Activated CD4-positive, alpha-beta memory T cell treated with anti-CD3 and anti-CD28 coated beads for 36 hours (primary cell): ENCODE measurements around the gene NEK2. TPM values are rescaled to one million over a fixed set of nuclear protein-coding genes. Genes with fewer than 3 reads are reported as not detected.
A peak's percentile ranks its signal among the peaks of the same experiment; 100 is the strongest.
"Not testable (repeated sequence)": the region's sequence is repeated elsewhere in the genome, so short reads cannot be mapped to it uniquely, and the experiment has no call there.

Experiments
- CTCF ChIA-PET: fragments of 350-600 bp; sonication (Branson Sonifier 250); formaldehyde crosslinking; loops from one replicate; lab custom pipeline; 2021; ENCODE audit warnings: antibody characterized with exemption, inconsistent platforms; lab: Charles Lee
- POLR2A ChIA-PET: fragments of 350-600 bp; sonication (Branson Sonifier 250); formaldehyde crosslinking; loops from one replicate; lab custom pipeline; 2021; ENCODE audit warnings: antibody characterized with exemption; lab: Charles Lee
- DNase-seq: peaks from one replicate; pipeline ENCODE4 v3.0.0-alpha.2; 2020
- H3K27ac Mint-ChIP-seq: one replicate; pipeline ENCODE4 v1.8.0; 2021; ENCODE audit warnings: mixed read lengths
- H3K27me3 Mint-ChIP-seq: one replicate; pipeline ENCODE4 v1.8.0; 2021; ENCODE audit warnings: mixed read lengths
- H3K36me3 Mint-ChIP-seq: one replicate; pipeline ENCODE4 v1.8.0; 2021; ENCODE audit warnings: mixed read lengths
- H3K4me1 Mint-ChIP-seq: one replicate; pipeline ENCODE4 v1.8.0; 2021; ENCODE audit warnings: low read depth, mixed read lengths
- H3K4me3 Mint-ChIP-seq: one replicate; pipeline ENCODE4 v1.8.0; 2021; ENCODE audit warnings: mild to moderate bottlenecking, mixed read lengths
- H3K9me3 Mint-ChIP-seq: one replicate; pipeline ENCODE4 v1.8.0; 2021; ENCODE audit warnings: mixed read lengths
- intact Hi-C: fragments of 100-400 bp; cut with micrococcal nuclease; formaldehyde crosslinking; loops from one replicate; pipeline ENCODE4 v1.15.1; 2023
- total RNA-seq, 2 experiments: library from RNA; stranded (reverse); gene quantifications; one replicate each; pipeline ENCODE4 v1.2.3, GENCODE V29; 2021

Gene NEK2
- total RNA-seq, 2 experiments from 2014 or later, result 42.4 to 45.9 TPM

DNA sequence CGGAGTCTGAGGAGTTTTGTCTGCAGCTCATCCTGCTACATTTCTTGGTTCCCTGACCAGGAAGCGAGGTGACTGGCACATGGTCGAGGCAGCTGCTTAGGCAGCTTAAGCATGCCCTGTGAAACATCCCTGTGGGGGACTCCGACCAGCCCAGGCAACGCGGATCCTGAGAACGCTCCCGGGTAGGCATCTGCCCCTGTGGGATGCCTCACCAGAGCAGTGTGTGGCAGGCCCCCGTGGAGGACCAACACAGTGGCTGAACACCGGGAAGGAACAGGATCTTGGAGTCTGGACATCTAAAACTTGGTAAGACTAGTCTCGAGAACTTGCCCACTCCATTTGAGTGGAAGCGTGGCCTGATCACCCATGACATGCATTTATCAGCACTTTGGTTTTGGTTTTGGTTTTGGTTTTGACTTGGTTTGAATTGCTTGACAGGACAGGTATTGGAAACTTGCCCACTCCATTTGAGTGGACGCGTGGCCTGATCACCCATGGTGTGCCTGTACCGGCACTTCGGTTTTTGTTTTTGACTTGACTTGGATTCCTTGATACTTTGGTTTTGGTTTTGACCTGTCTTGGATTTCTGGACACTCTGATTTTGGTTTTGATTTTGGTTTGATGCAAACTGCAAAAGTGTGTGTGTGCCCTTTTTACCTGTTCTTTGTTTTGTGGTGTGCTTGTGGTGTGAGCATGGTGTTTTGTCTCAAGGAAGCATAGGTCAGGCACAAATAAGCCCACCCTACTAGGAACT, 12.2 kb upstream of the NEK2 start:
- no peak overlapping the region for H3K27ac Mint-ChIP-seq
- H3K36me3 Mint-ChIP-seq, result no peaks in the 10 kb centered on the region
- ChIA-PET POLR2A (no interaction called here), CTCF (interaction anchor here (3.5 kb wide), 1 partner anchor 11 kb away, joined by 24 read pairs; no protein-coding TSS in a partner anchor)
- H3K27me3 Mint-ChIP-seq, result no peaks in the 10 kb centered on the region
- no peak overlapping the region for H3K4me3 Mint-ChIP-seq
- intact Hi-C loops, result loop anchor here (10.0 kb wide), 1 partner anchor 677 kb away; no protein-coding TSS in a partner anchor
- DNase-seq, result no peak
- no peaks in the 10 kb centered on the region for H3K9me3 Mint-ChIP-seq
- H3K4me1 Mint-ChIP-seq, result peaks cover 11% of the 10 kb centered on the region

DNA sequence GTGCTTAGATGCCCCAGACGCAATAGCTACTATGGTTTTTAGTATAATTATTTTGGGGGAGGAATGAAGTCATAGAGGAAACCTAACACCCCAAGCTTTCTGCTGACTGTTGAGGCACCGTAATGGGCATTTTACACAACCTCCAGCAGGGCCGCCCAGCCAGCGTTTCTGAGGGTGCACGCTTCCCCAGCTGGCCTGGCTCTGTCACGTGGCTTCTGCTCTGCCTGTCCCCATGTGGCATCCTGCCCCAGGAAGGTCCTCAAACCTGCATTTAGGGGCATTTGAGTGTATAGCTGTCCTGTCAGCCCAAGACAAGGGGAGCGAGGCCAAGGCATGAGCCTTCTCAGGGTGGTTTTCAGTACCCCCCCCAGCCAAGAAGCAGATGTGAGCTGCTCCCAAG, 10.4 kb upstream of the NEK2 start:
- Mint-ChIP-seq H3K9me3 (no peaks in the 10 kb centered on the region), H3K27me3 (no peaks in the 10 kb centered on the region), H3K36me3 (no peaks in the 10 kb centered on the region), H3K27ac (no peak overlapping the region), H3K4me1 (peaks cover 16% of the 10 kb centered on the region), H3K4me3 (no peak overlapping the region)
- ChIA-PET CTCF (interaction anchor here (2.4 to 11.8 kb wide), 3 partner anchors 13 to 770 kb away, joined by 9 to 166 read pairs (median 24); partner anchors contain the start of genes DTL and INTS7), POLR2A (no interaction called here)
- intact Hi-C loops, result loop anchor here (10.0 kb wide), 1 partner anchor 679 kb away; no protein-coding TSS in a partner anchor
- DNase-seq, result no peak

DNA sequence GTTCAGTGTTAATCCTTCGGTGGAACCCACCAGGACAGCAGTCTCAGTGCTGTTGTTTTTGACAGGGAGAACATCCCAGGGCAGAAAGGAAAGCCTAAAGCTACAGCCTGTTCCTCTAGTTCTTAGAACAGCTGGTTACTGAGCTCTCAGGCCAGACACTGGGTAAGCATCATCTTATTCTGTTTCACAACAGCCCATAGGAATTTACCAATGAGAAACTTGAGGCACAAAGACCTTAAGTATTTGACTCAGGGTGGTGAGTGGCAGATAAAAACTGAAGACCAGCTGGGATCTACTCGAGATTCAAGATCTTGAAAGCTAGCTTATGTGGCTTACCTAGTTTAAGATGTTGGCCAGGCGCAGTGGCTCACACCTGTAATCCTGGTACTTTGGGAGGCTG, 9.4 kb upstream of the NEK2 start:
- CTCF ChIA-PET, result interaction anchor here (2.4 to 11.8 kb wide), 3 partner anchors 14 to 771 kb away, joined by 9 to 166 read pairs (median 24); partner anchors contain the start of genes DTL and INTS7
- Mint-ChIP-seq H3K4me3 (no peak overlapping the region), H3K27me3 (no peaks in the 10 kb centered on the region), H3K27ac (no peak overlapping the region), H3K4me1 (peaks cover 19% of the 10 kb centered on the region), H3K9me3 (no peaks in the 10 kb centered on the region), H3K36me3 (no peaks in the 10 kb centered on the region)
- POLR2A ChIA-PET, result no interaction called here
- no peak for DNase-seq
- intact Hi-C loops, result loop anchor here (10.0 kb wide), 1 partner anchor 680 kb away; no protein-coding TSS in a partner anchor

DNA sequence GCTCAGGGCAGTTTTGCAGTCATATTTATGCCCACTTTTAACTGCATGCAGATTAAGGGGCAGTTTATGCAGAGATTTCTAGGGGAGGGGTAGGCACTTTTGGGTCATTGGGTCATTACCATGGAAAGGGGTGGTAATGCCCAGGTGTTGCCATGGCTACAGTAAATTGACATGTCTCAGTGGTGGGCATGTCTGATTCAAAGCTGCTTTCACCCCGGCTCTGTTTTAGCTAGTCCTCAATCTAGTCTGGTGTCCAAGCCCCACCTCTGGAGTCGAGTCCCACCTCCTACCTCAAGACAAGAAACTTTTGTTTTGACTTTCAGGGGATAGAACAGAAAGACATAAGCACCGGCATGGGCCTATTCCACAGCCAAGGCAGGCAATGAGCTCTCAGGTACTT, 8.9 kb upstream of the NEK2 start:
- DNase-seq, result no peak
- peaks cover 19% of the 10 kb centered on the region for H3K4me1 Mint-ChIP-seq
- H3K9me3 Mint-ChIP-seq, result no peaks in the 10 kb centered on the region
- H3K27me3 Mint-ChIP-seq, result no peaks in the 10 kb centered on the region
- H3K4me3 Mint-ChIP-seq, result no peak overlapping the region
- no peaks in the 10 kb centered on the region for H3K36me3 Mint-ChIP-seq
- intact Hi-C loops, result loop anchor here (10.0 kb wide), 1 partner anchor 680 kb away; no protein-coding TSS in a partner anchor
- H3K27ac Mint-ChIP-seq, result no peak overlapping the region
- ChIA-PET CTCF (interaction anchor here (2.4 to 11.8 kb wide), 3 partner anchors 14 to 772 kb away, joined by 9 to 166 read pairs (median 24); partner anchors contain the start of genes DTL and INTS7), POLR2A (no interaction called here)

DNA sequence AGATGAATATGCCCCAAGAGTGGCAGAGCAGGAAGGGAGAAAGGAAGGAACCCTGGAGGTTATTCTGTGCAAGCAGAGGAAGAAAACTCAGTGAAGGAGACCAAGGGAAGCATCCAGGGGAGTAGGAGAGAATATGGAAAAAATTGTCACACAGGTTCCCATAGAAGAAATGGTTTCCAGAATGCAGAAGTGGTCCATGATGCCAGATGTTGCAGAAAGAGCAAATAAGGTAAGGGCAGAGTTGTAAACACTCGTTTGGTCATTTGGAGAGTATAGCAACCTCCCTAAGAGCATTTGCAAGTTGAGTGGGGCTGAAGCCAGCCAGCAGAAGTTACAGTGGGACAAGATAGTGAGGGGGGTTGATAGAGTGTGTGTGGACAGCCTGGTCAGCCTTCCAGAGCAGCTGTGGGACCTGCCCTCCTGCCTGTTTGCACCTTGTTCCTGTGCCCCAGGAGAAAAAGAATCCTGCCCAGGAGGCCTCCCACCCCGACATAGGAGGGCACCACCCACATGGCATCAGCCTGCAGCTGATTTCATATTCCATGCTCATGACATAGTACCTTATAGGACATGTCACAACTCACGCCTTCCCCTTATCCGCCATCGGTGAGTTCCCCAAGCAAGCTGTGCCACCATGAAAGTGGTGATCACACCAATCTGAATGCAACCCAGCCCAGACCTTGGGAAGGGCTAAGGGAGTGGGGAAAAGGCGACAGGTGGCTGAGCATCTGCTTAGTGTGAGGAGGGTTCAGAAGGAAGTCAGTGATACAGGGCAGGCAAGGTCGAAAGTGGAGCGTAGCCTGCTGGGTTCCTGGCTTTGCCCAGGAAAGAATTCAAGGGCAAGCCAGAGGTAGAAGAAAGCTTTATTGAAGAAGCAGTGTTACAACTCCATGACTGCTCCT, 8.2 kb upstream of the NEK2 start:
- H3K36me3 Mint-ChIP-seq, result no peaks in the 10 kb centered on the region

DNA sequence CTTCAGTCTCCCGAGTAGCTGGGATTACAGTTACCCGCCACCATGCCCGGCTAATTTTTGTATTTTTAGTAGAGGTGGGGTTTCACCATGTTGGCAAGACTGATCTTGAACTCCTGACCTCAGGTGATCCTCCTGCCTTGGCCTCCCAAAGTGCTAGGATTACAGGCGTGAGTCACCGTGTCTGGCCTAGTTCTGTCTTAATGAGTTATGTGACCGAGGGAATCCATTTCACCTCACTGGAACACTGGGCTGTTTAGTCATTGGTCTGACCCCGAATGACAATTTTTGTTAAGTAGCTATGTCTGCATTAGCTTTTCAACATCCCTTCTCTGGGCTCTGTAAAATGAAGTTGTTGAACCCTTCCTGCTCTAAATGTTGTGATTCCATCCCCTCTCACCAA, 6.8 kb upstream of the NEK2 start:
- not testable (repeated sequence) for H3K4me1 Mint-ChIP-seq, H3K4me3 Mint-ChIP-seq, DNase-seq, H3K36me3 Mint-ChIP-seq, H3K9me3 Mint-ChIP-seq, H3K27me3 Mint-ChIP-seq, H3K27ac Mint-ChIP-seq
- ChIA-PET POLR2A (interaction anchor here (0.6 kb wide), 1 partner anchor 143 kb away, joined by 4 read pairs; no protein-coding TSS in a partner anchor), CTCF (interaction anchor here (2.4 to 11.8 kb wide), 4 partner anchors 16 to 774 kb away, joined by 10 to 166 read pairs (median 53); partner anchors contain the start of genes DTL and INTS7)
- intact Hi-C loops, result loop anchor here (10.0 kb wide), 1 partner anchor 683 kb away; no protein-coding TSS in a partner anchor

More for the DNA sequence above, 8.2 kb upstream of the NEK2 start:
- H3K27me3 Mint-ChIP-seq, result no peaks in the 10 kb centered on the region
- H3K4me1 Mint-ChIP-seq, result peaks cover 19% of the 10 kb centered on the region
- no peak for DNase-seq
- POLR2A ChIA-PET, result no interaction called here
- no peak overlapping the region for H3K27ac Mint-ChIP-seq
- no peaks in the 10 kb centered on the region for H3K9me3 Mint-ChIP-seq
- H3K4me3 Mint-ChIP-seq, result no peak overlapping the region
- CTCF ChIA-PET, result interaction anchor here (2.4 to 11.8 kb wide), 5 partner anchors 15 to 773 kb away, joined by 9 to 166 read pairs (median 50); partner anchors contain the start of genes DTL and INTS7
- intact Hi-C loops, result loop anchor here (10.0 kb wide), 1 partner anchor 681 kb away; no protein-coding TSS in a partner anchor

DNA sequence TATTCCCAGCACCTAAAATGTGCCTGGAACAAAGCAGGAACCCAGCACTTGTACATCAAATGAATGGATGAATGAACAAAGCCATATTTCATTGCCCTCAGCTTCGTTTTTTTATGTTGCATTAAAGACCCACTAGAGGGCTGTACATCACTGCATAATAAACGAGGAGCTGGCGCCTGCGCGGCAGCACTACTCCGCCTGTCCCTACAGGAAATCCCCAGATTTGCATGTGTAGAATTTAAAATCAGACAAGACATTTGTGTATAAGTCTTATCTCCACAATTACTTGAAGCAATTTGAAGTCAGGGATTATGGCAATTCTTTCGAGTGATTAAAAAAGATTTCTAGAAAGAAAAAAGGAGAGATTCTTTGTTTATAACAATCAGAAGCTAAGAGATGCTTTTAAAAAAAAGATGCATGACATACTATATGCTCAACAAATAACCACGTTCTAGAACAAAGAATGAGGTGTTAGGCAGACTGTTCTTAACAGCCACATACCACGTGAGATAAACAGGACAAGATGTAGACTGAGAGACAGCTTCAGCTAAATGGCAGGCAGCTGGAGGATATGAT, 5.4 kb upstream of the NEK2 start:
- POLR2A ChIA-PET, result interaction anchor here (1.7 kb wide), 1 partner anchor 354 kb away, joined by 8 read pairs; the partner anchor contains the start of genes DTL and INTS7
- H3K4me3 Mint-ChIP-seq, result no peak overlapping the region
- intact Hi-C loops, result loop anchor here (1.0 to 10.0 kb wide), 7 partner anchors 150 to 775 kb away; partner anchors contain the start of genes DTL, INTS7, LPGAT1 and PPP2R5A

DNA sequence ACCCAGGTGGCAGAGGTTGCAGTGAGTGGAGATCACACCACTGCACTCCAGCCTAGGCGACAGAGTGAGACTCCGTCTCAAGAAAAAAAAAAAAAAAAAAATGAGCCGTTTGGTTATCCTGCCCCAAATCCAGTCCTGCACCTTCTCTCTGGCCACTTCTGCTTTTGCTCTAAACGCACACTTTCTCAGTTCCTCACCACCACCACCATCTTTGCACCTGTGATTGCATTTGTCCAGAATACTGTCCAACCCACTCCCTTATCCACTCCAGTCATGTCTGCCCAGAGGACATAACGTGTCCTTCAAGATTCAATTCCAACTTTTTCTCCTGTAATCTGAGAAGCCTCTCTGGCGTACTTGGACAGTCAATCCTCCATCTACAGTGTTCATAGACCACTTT, 2.2 kb upstream of the NEK2 start:
- no peak for DNase-seq
- intact Hi-C loops, result no loop called here
- POLR2A ChIA-PET, result no interaction called here
- Mint-ChIP-seq H3K27ac (no peak overlapping the region), H3K4me3 (no peak overlapping the region), H3K27me3 (no peaks in the 10 kb centered on the region), H3K4me1 (peaks cover 20% of the 10 kb centered on the region), H3K9me3 (no peaks in the 10 kb centered on the region), H3K36me3 (peaks cover 7% of the 10 kb centered on the region)
- CTCF ChIA-PET, result interaction anchor here (1.8 to 11.8 kb wide), 2 partner anchors 358 to 779 kb away, joined by 4 to 166 read pairs; partner anchors contain the start of genes DTL and INTS7

More for the DNA sequence above, 5.4 kb upstream of the NEK2 start:
- peaks cover 9% of the 10 kb centered on the region for H3K4me1 Mint-ChIP-seq
- peak; percentile 83 for DNase-seq
- peak overlapping the region; percentile 69 for H3K27ac Mint-ChIP-seq
- H3K36me3 Mint-ChIP-seq, result no peaks in the 10 kb centered on the region
- H3K27me3 Mint-ChIP-seq, result no peaks in the 10 kb centered on the region
- H3K9me3 Mint-ChIP-seq, result no peaks in the 10 kb centered on the region
- CTCF ChIA-PET, result interaction anchor here (0.5 to 11.8 kb wide), 39 partner anchors 9 to 1988 kb away, joined by 3 to 166 read pairs (median 4); partner anchors contain the start of genes DTL, INTS7 and SLC30A1

DNA sequence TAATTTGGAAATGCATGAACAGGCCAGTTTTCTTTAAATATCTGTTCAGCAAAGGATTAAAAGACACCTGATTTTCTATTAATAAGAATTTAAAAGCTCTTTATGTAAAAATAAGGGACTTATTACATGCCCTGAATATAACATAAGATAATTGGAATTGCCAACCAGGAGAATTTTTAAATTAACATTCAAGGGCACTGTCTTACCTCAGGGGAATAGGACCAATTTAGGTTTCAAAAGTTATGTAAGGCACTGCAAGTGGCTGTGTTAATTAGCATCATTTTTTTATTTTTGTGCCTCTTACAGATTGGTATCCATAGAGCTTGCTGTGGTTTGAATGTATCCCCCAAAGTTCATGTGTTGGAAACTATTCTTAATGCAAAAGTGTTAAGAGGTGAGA, 1.3 kb upstream of the NEK2 start:
- H3K9me3 Mint-ChIP-seq, result no peaks in the 10 kb centered on the region
- no peaks in the 10 kb centered on the region for H3K27me3 Mint-ChIP-seq
- intact Hi-C loops, result no loop called here
- peaks cover 7% of the 10 kb centered on the region for H3K36me3 Mint-ChIP-seq
- H3K27ac Mint-ChIP-seq, result no peak overlapping the region
- no peak for DNase-seq
- no peak overlapping the region for H3K4me3 Mint-ChIP-seq
- ChIA-PET POLR2A (no interaction called here), CTCF (interaction anchor here (1.2 to 11.8 kb wide), 4 partner anchors 22 to 779 kb away, joined by 3 to 166 read pairs (median 10); partner anchors contain the start of genes DTL and INTS7)
- H3K4me1 Mint-ChIP-seq, result peaks cover 20% of the 10 kb centered on the region

DNA sequence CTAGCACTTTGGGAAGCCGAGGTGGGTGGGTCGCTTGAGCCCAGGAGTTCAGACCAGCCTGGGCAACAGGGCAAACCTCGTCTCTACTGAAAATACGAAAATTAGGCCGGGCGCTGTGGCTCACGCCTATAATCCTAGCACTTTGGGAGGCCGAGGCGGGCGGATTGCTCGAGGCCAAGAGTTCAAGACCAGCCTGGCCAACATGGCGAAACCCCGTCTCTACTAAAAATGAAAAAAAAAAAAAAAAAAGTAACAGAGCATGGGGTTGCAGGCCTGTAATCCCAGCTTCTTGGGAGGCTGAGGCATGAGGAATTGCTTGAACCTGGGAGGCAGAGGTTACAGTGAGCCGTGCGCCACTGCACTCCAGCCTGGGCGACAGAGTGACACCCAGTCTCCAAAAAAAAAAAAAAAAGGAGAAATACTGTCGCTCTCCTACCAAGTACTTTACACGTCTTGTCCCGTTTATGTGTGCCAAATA, 724 bp upstream of the NEK2 start:
- intact Hi-C loops, result no loop called here
- Mint-ChIP-seq H3K9me3 (no peaks in the 10 kb centered on the region), H3K4me1 (peaks cover 18% of the 10 kb centered on the region), H3K36me3 (peaks cover 7% of the 10 kb centered on the region), H3K27me3 (no peaks in the 10 kb centered on the region), H3K4me3 (peak overlapping the region; percentile 80), H3K27ac (no peak overlapping the region)
- no peak for DNase-seq
- CTCF ChIA-PET, result interaction anchor here (0.7 to 11.8 kb wide), 6 partner anchors 22 to 780 kb away, joined by 3 to 166 read pairs (median 5); partner anchors contain the start of genes DTL and INTS7
- POLR2A ChIA-PET, result no interaction called here
